ENCODE measurements around the gene WEE1. TPM values are rescaled to one million over a fixed set of nuclear protein-coding genes. Genes with fewer than 3 reads are reported as not detected.
"Not testable (repeated sequence)": the region's sequence is repeated elsewhere in the genome, so short reads cannot be mapped to it uniquely, and the experiment has no call there.

WEE1 gene
- total RNA-seq, 1 experiment from 2014 or later: 74.6 TPM

DNA sequence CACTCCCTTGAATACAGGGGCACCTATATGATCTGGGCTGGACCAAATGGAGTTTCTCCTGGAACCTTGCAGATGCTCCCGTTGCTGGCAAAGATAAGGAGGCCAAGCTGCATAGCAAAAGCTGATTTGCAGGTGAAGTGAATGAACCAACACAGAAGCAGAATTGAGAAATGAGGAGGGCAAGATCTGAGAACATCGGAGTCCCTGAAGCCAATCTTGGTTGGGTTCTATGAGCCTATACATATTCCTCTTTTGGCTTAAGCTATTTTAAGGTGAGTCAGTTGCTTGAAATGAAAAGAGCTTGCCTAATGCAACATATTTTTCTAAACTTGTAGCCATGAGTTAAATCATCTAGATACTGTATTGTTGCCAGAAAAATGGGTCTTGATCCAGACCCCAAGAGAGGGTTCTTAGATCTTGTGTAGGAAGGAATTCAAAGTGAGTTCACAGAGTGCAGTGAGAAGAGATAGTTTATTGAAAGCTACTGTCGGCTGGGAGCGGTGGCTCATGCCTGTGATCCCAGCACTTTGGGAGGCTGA is 23.5 kb downstream of the WEE1 start:
- DNase-seq (ENCODE audit: low read depth): no peak

DNA sequence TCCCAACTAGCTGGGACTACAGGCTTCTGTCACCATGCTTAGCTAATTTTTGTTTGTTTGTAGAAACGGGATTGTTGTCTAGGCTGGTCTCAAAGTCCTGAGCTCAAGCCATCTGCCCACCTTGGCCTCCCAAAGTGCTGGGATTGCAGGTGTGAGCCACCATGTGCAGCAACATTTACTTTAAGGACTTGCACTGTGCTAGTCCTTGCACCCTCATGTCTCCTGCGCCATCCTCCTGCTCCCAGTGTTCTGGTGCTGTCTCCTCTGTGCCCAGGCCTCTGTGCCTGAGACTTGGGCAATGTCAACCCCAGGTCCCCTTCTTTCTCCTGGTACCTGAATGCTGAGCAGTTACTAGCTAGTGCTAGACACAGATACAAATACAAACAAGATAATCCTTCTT is 26.7 kb downstream of the WEE1 start:
- DNase-seq (ENCODE audit: low read depth): no peak

DNA sequence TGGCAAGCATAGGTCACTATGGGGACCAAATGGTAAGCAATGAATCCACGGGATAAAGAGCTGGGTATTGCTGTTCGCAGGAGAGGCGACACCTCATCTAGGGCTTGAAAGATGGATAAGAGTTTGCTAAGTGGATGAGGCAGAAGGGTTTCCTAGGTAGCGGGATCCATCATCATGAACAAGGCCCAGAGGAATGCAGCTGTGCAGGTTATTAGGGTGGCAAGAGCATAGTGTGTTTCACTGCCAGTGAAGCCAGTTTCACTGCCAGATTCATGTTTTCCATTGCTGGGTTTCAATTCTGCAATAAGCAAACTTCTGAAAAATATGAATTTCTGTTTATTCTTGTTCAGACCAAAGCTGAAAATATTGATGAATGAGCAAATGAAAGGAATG is 27.2 kb downstream of the WEE1 start:
- DNase-seq (ENCODE audit: low read depth): no peak

DNA sequence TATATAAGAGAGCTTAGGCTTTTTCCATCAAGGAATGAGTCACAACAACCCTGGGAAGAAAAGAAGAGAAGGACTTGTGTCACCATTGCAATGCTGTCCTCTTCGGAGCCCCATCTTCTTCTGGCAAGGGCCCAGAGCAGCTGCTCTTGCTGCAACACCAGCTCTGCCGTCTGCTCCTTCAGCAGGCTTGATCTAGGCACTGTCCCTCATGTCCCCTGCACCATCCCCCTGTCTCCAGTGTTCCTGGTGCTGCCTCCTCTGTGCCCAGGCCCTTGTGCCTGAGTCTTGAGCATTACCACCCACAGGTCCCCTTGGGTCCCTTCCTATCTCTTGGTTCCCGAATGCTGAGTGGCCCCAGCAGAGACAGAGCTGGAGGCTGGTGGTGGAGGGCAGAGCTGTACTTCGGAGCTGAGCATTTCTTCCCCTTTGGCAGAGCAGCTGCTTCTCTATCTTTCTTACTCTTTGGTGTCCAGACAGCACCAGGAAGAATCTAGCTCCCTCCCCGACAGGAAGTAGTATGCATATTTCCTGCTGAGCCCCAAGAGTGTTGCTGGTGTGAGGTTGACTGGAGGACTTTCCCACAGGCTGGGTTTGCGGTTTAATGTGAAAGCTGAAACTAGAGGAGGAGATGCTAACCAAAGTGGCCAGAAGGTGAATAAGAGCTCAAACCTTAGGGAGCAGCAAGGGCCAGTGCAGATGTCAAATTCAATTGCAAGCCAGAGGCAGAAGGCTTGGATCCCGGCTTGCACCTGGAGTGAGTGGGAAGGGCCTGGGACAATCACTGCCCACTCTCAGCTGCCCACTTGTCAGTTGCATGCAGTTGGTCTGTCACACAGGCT is 27.8 kb downstream of the WEE1 start:
- DNase-seq (ENCODE audit: low read depth): peak; percentile 69

DNA sequence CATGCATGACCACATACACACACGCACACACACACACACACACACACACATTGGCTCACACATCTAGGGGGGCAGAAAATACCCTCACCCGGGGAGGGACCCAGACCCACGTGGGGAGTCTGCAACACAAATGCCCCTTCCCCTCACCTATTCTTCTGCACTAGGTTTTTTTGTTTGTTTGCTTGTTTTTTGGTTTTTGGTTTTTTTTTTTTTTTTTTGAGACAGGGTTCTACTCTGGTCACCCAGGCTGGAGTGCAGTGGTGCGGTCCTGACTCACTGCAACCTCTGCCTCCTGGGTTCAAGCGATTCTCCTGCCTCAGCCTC is 28.4 kb downstream of the WEE1 start:
- no peak for DNase-seq (ENCODE audit: low read depth)

DNA sequence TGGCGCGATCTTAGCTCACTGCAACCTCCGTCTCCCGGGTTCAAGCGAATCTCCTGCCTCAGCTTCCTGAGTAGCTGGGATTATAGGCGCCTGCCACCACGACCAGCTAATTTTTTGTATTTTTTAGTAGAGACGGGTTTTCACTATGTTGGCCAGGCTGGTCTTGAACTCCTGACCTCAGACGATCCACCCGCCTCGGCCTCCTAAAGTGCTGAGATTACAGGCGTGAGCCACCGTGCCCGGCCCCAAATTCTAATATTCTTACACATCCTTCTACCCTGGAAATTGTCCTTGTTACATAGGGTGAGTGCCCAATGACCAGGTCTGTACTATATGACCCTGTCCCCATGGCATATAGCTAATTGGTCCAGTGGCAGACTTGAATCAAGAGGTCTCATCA is 29.7 kb downstream of the WEE1 start:
- DNase-seq (ENCODE audit: low read depth): not testable (repeated sequence)

DNA sequence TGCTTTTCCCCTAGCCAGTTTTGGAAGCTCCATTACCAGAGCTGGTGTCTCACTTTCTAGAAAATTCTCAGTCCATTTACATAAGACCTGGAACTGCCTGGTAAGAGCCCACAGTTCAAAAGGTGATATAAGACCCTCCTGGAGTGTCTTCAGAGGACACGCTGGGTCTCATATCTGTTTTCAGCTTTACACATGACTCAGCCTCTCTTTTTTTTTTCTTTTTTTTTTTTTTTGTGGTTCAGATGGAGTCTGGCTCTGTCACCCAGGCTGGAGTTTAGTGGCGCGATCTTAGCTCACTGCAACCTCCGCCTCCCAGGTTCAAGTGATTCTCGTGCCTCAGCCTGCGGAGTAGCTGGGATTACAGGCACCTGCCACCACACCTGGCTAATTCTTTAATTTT is 30.7 kb downstream of the WEE1 start:
- no peak for DNase-seq (ENCODE audit: low read depth)

DNA sequence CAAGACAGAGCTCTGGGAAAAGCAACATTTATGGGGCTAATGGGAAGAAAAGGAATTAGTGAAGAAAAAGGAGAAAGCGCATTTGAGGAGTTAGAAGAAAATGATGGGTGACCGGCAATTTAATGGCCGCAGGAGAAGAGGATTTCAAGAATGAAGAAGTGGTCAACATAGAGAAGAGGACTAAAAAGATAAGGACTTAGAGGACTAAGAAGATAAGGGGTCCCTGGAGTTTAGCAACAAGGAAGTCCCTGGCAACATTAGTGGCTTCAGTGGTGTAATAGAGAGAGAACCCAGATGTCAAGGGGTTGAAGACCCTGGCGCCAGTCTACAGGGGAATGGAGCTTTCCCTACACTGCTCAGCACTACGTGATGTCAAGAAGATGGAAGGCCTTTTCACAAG is 32.3 kb downstream of the WEE1 start:
- DNase-seq (ENCODE audit: low read depth): no peak

DNA sequence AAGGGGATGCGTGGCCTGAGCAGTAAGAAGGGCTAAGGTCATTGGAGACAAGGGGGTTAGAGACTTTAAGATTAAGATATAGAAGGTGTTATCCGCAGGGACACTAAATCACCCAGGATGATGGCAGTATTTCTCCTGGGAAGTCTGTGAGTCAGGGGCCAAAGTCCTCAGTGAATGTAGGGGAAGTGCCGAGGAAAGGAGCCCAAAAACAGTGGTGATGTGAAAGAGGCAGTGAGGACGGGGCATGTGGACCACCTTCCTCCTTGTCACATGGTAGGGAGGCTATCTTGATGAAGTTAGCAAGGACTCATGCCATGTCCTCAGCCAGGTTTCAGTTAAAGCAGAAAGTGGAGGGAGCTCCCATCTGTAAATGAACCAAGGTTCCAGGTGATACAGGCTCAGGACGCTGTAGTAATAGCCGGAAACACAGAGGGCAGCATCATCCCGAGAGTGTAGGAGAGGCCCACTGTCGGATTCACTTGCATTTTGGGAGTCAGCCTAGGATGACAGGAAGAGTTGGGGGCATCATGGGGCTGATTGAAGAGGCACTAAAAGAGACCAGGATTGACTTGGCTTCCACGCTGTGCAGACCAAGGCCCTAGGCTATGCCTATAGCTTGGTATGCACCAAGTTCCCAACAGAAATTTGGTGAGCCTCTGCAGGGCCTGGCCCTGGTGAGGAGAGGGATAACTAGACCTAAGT is 33.5 kb downstream of the WEE1 start:
- DNase-seq (ENCODE audit: low read depth): no peak

DNA sequence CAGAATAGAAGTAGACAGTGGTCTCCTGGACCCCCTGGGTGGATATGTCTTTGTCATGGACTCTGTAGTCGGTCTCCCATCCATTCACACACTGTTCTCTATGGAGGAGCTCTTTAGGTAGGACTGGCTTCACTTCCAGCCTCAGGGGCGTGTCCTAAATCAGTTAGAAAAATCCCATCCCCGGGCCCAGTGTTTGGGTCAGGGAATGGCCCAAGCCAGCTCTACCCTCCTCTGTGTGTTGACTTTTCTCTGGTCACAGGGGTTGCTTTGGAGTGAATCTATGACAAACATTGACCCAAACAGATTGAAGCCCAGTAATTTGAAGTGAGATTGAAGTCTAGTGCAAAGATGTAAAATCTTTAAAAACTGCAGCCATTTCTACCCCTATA is 34.0 kb downstream of the WEE1 start:
- no peak for DNase-seq (ENCODE audit: low read depth)

DNA sequence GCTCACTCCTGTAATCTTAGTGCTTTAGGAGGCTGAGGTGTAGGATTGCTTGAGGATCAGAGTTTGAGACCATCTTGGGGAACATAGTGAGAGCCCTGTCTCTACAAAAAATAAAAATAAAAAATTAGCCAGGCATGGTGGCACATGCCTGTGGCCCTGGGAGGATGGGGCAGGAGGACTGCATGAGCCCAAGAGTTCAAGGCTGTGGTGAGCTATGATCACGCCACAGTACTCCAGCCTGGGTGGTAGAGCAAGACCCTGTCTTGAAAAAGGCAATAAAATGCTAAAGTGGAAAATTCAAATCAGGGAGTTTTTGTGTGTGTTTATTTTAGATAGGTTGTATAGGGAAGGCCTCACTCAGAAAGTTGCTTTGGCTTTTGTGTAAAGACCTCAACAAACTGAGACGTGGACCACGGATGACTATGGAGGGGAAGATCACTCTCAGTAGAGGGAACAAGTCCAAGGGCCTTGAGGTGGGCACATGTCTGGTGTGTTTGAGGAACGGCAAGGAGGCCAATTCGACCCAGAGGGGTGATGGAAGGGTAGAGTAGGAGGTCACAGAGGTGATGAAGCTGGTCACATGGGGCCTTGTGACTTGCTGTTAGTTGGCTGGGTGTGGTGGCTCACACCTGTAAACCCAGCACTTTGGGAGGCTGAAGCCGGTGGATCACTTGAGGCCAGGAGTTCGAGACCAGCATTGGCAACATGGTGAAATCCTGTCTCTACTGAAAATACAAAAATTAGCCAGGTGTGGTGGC is 35.7 kb downstream of the WEE1 start:
- no peak for DNase-seq (ENCODE audit: low read depth)

DNA sequence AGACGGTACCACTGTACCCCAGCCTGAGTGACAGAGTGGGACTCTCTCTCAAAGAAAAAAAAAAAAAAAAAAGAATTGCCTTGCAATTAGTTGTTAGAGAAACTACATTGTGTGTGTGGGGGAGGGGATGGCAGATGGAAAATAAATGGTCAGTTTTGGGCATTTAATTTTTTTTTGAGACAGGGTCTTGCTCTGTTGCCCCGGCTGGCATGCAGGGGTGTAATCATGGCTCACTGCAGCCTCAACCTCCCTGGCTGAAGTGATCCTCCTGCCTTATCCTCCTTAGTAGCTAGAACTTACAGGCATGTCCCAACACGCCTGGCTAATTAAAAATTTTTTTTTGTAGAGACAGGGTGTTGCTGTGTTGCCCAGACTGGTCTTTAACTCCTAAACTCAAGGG is 36.4 kb downstream of the WEE1 start:
- no peak for DNase-seq (ENCODE audit: low read depth)

DNA sequence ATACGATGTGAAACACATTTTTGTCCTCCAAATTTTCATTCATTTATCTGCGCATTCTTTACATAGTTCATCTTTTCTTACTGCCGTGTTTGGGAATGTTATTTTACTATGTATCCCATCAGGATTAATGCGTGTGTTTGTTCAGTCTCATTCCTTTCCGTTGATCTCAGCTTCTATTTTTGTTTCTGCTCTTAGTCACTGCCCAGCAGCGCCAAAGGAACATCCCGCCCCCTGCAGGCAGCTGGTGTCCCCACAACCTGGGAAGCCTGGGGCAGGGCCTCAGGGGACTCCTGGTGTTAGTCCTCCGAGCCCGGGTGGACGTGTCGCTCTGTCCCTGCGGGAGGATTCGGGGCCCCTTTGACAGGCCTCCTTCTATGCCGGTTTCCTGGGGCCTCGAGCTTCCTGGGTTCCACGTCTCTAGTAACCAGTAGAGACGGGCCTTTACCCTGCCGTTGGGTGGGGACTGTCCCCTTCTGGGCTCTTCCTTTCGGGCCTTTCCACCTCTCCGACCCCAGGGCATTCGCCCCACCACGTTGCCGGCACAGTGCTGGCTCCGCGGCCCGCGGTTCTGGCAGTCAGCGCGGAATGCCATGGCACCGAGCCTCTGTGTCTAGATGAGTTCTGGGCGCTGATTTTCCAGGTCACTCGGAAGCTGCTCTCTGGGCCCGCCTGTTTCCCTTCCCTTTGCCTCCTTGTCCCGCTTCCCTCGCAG is 39.8 kb downstream of the WEE1 start:
- peak; percentile 93 for DNase-seq (ENCODE audit: low read depth)

DNA sequence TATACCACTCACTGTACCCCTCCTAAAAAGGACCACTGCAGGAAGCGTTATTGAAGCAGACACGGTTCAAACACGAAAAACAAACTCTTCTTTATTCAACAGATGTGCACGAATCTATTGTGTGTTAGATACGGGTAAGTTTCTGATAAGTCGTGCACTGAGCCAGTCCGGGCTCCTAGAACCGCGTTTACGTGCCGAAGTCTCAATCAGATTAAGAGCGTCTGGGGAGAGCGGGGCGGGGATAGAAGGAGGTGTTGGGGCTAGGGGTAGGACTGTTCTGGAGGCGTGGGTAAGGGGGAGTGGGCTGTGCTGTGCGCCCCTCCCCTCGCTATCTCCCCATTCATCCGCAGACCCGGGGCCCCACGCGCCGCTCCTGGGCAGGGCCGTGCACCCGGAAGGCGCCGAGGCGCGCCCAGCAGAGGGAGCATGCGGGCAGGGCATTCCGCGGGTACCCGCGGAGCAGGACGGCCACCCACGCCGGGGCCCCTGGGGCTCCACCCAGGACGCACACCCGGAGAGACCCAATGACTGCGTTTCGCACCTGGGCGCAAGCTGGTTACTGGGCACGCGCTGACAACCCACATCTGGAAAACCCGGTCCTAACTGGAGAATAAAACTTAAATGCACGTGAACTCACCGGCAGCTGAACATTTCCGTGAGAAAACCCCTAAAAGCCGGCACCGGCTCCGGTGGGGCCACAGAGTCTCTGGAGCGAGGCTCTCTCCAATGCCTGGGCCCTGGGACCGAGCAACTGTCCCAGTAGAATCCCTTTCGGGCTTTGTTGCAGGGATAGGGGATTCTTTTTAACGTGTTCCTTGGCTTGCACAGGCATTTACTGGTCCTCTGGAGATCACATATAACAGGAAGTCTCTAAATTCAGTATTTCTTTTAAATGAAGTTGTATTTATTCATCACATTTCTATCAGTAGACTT is 40.6 kb downstream of the WEE1 start:
- peak; percentile 79 for DNase-seq (ENCODE audit: low read depth)

DNA sequence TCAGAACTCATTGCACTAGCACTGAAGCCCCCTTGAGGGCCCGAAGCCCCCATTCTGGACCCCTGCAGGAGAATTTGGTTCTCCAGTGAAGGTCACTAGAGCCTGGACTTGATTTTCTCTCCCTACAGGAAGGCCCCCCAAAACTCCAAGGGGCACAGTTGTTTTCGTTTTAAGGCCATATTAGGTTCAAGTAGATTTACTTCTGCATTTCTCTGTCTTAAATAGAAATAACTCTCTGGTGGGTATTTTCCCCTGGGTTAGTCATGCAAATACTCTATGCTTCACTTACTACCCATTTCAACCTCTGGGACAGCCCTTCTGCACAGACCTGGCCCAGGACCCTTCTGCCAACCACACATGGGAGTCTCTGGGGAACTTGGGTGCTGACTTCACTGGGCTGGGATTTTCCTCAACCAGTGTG is 41.6 kb downstream of the WEE1 start:
- no peak for DNase-seq (ENCODE audit: low read depth)

DNA sequence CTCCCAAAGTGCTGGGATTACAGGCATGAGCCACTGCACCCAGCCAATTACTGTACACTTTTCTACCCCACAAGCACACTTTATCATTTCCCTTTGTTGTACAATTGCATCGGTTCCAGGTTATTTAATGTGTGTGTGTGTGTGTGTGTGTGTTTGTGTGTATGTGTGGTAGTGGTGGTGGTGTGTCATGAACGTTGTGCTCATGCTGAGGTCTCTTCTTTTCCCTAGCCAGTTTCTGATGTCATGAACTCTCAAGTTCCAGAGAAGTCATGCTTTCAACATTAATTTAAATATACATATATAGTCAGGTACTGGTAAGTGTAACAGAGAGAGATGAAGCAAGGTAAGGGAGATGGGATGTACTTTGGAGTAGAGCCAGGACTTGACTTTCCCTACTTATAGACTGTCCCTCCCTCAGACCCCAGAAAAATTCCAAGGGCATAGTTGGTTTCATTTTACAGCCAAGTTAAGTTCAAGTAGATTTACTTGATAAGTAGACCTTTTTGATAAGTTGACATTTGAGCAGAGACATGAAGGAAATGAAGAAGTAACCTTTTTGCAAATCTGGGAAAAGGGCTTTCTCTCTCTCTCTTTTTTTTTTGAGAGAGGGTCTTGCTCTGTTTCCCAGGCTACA is 42.7 kb downstream of the WEE1 start:
- no peak for DNase-seq (ENCODE audit: low read depth)

DNA sequence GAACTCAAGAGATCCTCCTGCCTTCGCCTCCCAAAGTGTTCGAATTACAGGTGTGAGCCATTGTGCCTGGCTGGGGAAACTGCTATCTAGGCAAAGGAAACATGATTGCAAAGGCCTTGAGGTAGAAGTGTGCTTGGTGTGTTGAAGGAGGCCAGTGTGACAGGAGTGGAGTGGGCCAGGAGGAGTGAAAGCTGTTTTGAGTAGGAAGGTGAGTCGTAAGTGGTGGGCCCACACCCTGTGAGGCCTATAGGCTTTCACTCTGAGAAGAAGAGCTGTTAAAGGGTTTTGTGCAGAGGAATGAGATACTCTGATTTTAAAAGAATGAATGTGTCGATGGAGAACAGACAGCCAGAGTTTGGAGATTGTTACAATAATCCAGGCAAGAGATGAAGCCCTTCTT is 43.4 kb downstream of the WEE1 start:
- no peak for DNase-seq (ENCODE audit: low read depth)

DNA sequence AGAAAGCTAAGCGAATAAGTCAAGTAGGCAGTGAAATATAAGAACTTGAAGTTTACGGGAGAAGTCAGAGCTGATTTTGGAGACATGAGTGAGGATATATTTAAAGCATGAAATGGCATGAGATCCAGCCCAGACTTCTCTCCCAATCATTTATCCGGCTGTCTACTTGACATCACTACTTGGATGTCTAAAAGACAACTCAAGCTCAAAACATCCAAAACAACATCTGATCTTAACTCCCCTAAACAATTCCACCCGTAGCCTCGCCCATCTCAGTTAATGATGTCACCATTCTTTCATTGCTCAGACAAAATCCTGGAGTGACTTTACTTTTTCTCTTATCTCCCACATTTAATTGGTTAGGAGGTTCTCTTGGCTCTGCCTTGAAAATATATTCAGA is 44.5 kb downstream of the WEE1 start:
- DNase-seq (ENCODE audit: low read depth): no peak

DNA sequence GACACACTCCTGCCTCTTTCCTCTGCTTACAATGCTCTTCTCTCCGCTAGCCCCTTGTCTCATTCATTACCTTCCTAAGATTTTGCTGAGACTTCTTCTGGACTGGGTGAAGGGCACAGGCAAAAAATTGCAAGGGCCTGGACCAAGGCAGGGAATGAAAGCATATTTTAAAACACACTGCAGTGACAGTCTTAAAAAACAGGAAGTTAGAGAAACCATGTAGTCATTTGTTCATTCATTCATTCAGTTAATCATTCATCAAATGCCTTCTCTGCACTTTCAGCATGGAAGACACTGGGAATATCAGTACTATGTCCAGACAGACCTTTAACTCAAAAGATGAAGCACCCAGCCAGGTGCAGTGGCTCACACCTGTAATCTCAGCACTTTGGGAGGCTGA is 45.5 kb downstream of the WEE1 start:
- DNase-seq (ENCODE audit: low read depth): no peak

DNA sequence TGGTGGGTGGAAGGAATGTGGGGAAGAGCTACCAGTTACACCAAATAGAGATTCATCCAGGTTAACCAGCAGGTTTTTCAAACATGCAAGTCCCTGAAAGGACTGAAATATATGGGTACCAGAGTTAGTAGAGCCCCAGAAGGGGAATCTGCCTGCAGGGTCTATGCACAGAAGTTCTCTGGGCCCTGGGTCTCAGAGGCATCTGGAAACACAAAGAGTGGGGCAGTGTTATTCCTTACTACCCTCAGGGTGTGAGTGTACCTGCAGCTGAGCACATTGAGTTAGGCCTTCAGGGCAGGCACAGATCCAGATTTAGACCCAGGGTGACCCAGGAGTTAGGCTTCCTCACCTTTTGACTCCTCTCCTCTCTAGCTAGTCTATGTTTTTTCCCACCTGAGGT is 46.5 kb downstream of the WEE1 start:
- DNase-seq (ENCODE audit: low read depth): no peak

All from RPMI7951 (cell line).